Measurements from ENCODE around the gene ITGA2. TPM values are rescaled to one million over a fixed set of nuclear protein-coding genes. Genes with fewer than 3 reads are reported as not detected.
A peak's percentile ranks its signal among the peaks of the same experiment; 100 is the strongest.

Gene ITGA2
- total RNA-seq (2014; rRNA removed; shearing (Covaris generic)) (21.5 and 24.3 TPM in 2 replicates), polyA plus RNA-seq (2016; fragmentation: Nextera tagmentation; extraction: Ambion mirVana) (10.3 and 10.4 TPM in 2 replicates)

- 0 out of 2 replicates have a peak, but pooled peaks cover 4% of the 10 kb centered on the region for H3K36me3 ChIP-seq (ENCODE audit: low read depth)
- H3K27me3 ChIP-seq (replicated peaks; ENCODE audit: insufficient read depth), result no peaks in the 10 kb centered on the region
- TF ChIP-seq EZH2 (IDR thresholded peaks at IDR 0.05; ENCODE audit: insufficient read depth, poor library complexity, severe bottlenecking) (no peak), EZH2phosphoT487 (IDR thresholded peaks at IDR 0.05; ENCODE audit: insufficient read depth, low read depth) (no peak)
- H3K4me2 ChIP-seq (ENCODE audit: unreplicated experiment), result peak within 1 kb of the TSS; percentile 80
- no peaks in the 10 kb centered on the region for H4K20me1 ChIP-seq (ENCODE audit: insufficient read depth)
- H3K9me2 ChIP-seq (ENCODE audit: insufficient read depth), result no peaks in the 10 kb centered on the region
- peak within 1 kb of the TSS; percentile 62 for H3K27ac ChIP-seq
- H3K4me1 ChIP-seq (ENCODE audit: insufficient read depth), result peaks cover 58% of the 10 kb centered on the region
- peaks cover 50% of the 10 kb centered on the region for H3K79me2 ChIP-seq (ENCODE audit: insufficient read depth)
- H3F3A ChIP-seq (ENCODE audit: insufficient read depth), result peaks cover 68% of the 10 kb centered on the region
- H3K9ac ChIP-seq, result peak within 1 kb of the TSS; percentile 79
- peak; percentile 76 for DNase-seq
- H3K4me3 ChIP-seq, result peak within 1 kb of the TSS; percentile 82
- in situ Hi-C loops (cut with MboI), result no loop called here
- WGBS, 2 experiments (ENCODE audit: low coverage in 1 of 2, low lambda C conversion rate in 2 of 2, missing lambda C conversion rate in 2 of 2), result 1% methylated on average over 35 to 56 of the region's 64 CpGs
- no peaks in the 10 kb centered on the region for H3K9me3 ChIP-seq (ENCODE audit: low read depth)
- H2AFZ ChIP-seq, result peak within 1 kb of the TSS; percentile 90
Observed at GRCh38 chr5:52989025-52989780, at the start of gene ITGA2. Gene ITGA2, plus strand, starts transcription at chr5:52989352. Its CDS starts 117 bp downstream, at chr5:52989469.

- H3F3A ChIP-seq (ENCODE audit: insufficient read depth), result peaks cover 10% of the 10 kb centered on the region
- no peak overlapping the region for H3K27ac ChIP-seq
- in situ Hi-C loops (cut with MboI), result no loop called here
- H3K4me2 ChIP-seq (ENCODE audit: unreplicated experiment), result no peak overlapping the region
- DNase-seq, result peak; percentile 36
- H3K4me1 ChIP-seq (ENCODE audit: insufficient read depth), result peaks cover 29% of the 10 kb centered on the region
- no peaks in the 10 kb centered on the region for H3K9me3 ChIP-seq (ENCODE audit: low read depth)
- WGBS, 2 experiments (ENCODE audit: low coverage in 1 of 2, low lambda C conversion rate in 2 of 2, missing lambda C conversion rate in 2 of 2), result 94 to 100% methylated on average over 2 of the region's 2 CpGs
- H4K20me1 ChIP-seq (ENCODE audit: insufficient read depth), result no peaks in the 10 kb centered on the region
- H2AFZ ChIP-seq, result no peak overlapping the region
- H3K27me3 ChIP-seq (replicated peaks; ENCODE audit: insufficient read depth), result no peaks in the 10 kb centered on the region
- no peaks in the 10 kb centered on the region for H3K36me3 ChIP-seq (ENCODE audit: low read depth)
- no peaks in the 10 kb centered on the region for H3K9me2 ChIP-seq (ENCODE audit: insufficient read depth)
- H3K79me2 ChIP-seq (ENCODE audit: insufficient read depth), result no peaks in the 10 kb centered on the region
- no peak for TF ChIP-seq EZH2 (IDR thresholded peaks at IDR 0.05; ENCODE audit: insufficient read depth, poor library complexity, severe bottlenecking)
- TF ChIP-seq EZH2phosphoT487 (IDR thresholded peaks at IDR 0.05; ENCODE audit: insufficient read depth, low read depth), result no peak
- no peak overlapping the region for H3K9ac ChIP-seq
- H3K4me3 ChIP-seq, result no peak overlapping the region
Observed at GRCh38 chr5:52943285-52943684, 45.9 kb upstream of the ITGA2 start.

GRCh38 chr5:52943808-52944207 lies 45.3 kb upstream of the ITGA2 start:
- in situ Hi-C loops (cut with MboI), result no loop called here
- Histone ChIP-seq H3K4me1 (ENCODE audit: insufficient read depth) (peaks cover 34% of the 10 kb centered on the region), H3K27me3 (replicated peaks; ENCODE audit: insufficient read depth) (no peaks in the 10 kb centered on the region), H3K79me2 (ENCODE audit: insufficient read depth) (no peaks in the 10 kb centered on the region), H3F3A (ENCODE audit: insufficient read depth) (peaks cover 14% of the 10 kb centered on the region), H3K36me3 (ENCODE audit: low read depth) (no peaks in the 10 kb centered on the region), H3K9me2 (ENCODE audit: insufficient read depth) (no peaks in the 10 kb centered on the region), H3K4me2 (ENCODE audit: unreplicated experiment) (no peak overlapping the region), H2AFZ (no peak overlapping the region), H3K9me3 (ENCODE audit: low read depth) (no peaks in the 10 kb centered on the region), H4K20me1 (ENCODE audit: insufficient read depth) (no peaks in the 10 kb centered on the region), H3K4me3 (no peak overlapping the region), H3K9ac (no peak overlapping the region), H3K27ac (no peak overlapping the region)
- TF ChIP-seq EZH2 (IDR thresholded peaks at IDR 0.05; ENCODE audit: insufficient read depth, poor library complexity, severe bottlenecking) (no peak), EZH2phosphoT487 (IDR thresholded peaks at IDR 0.05; ENCODE audit: insufficient read depth, low read depth) (no peak)
- WGBS, 2 experiments (ENCODE audit: low coverage in 1 of 2, low lambda C conversion rate in 2 of 2, missing lambda C conversion rate in 2 of 2), result 72 to 83% methylated on average over 7 of the region's 7 CpGs
- no peak for DNase-seq

- H3F3A ChIP-seq (ENCODE audit: insufficient read depth), result peaks cover 27% of the 10 kb centered on the region
- H3K79me2 ChIP-seq (ENCODE audit: insufficient read depth), result no peaks in the 10 kb centered on the region
- no peaks in the 10 kb centered on the region for H3K9me3 ChIP-seq (ENCODE audit: low read depth)
- peak overlapping the region; percentile 76 for H3K4me3 ChIP-seq
- peak; percentile 35 for DNase-seq
- H3K9me2 ChIP-seq (ENCODE audit: insufficient read depth), result no peaks in the 10 kb centered on the region
- no peaks in the 10 kb centered on the region for H4K20me1 ChIP-seq (ENCODE audit: insufficient read depth)
- in situ Hi-C loops (cut with MboI), result loop anchor here (5.0 kb wide), 1 partner anchor 152 kb away; no protein-coding TSS in a partner anchor
- TF ChIP-seq EZH2 (IDR thresholded peaks at IDR 0.05; ENCODE audit: insufficient read depth, poor library complexity, severe bottlenecking), result no peak
- TF ChIP-seq EZH2phosphoT487 (IDR thresholded peaks at IDR 0.05; ENCODE audit: insufficient read depth, low read depth), result no peak
- H2AFZ ChIP-seq, result peak overlapping the region; percentile 89
- peak overlapping the region; percentile 6; the same call in 1 of the 2 replicates for H3K27ac ChIP-seq
- H3K27me3 ChIP-seq (replicated peaks; ENCODE audit: insufficient read depth), result no peaks in the 10 kb centered on the region
- H3K4me2 ChIP-seq (ENCODE audit: unreplicated experiment), result peak overlapping the region; percentile 91
- no peaks in the 10 kb centered on the region for H3K36me3 ChIP-seq (ENCODE audit: low read depth)
- WGBS, 2 experiments (ENCODE audit: low coverage in 1 of 2, low lambda C conversion rate in 2 of 2, missing lambda C conversion rate in 2 of 2), result 3 to 4% methylated on average over 4 of the region's 4 CpGs
- peak overlapping the region; percentile 78 for H3K9ac ChIP-seq
- H3K4me1 ChIP-seq (ENCODE audit: insufficient read depth), result peaks cover 42% of the 10 kb centered on the region
Observed at GRCh38 chr5:52945040-52945439, 44.1 kb upstream of the ITGA2 start.

Measured in GM23248 (cell line).